GM23338 (cell line): Measurements from ENCODE around the gene ANKS1B. TPM values are rescaled to one million over a fixed set of nuclear protein-coding genes. Genes with fewer than 3 reads are reported as not detected.

Experiments
- ATAC-seq: fragments of 200-7000 bp; cut with Tn5 transposase; 3 replicates; pipeline ENCODE4 v1.9.1; 2020
- DNase-seq: peaks from one replicate; pipeline ENCODE4 v3.0.0-alpha.2; 2015; ENCODE audit warnings: low spot score
- H2AFZ ChIP-seq: fragments of 200-600 bp; sonication (generic); 2 replicates; pipeline ENCODE4 v1.8.0; 2016; ENCODE audit warnings: antibody characterized with exemption, mild to moderate bottlenecking, moderate library complexity
- H3F3A ChIP-seq: fragments of 200-600 bp; sonication (generic); replicated peaks from 2 replicates; pipeline ENCODE4 v1.8.0; 2017; ENCODE audit warnings: antibody characterized with exemption, mixed run types, low read depth
- H3K27ac ChIP-seq: fragments of 200-600 bp; sonication (generic); 2 replicates; pipeline ENCODE4 v1.6.1; 2016; ENCODE audit warnings: low read depth
- H3K27me3 ChIP-seq: fragments of 200-600 bp; sonication (generic); 2 replicates; pipeline ENCODE4 v1.8.0; 2016; ENCODE audit warnings: mild to moderate bottlenecking, mixed run types, moderate library complexity; ENCODE audit not compliant: insufficient read depth
- H3K36me3 ChIP-seq: fragments of 200-600 bp; sonication (generic); 2 replicates; pipeline ENCODE4 v1.8.0; 2016; ENCODE audit warnings: mild to moderate bottlenecking; ENCODE audit not compliant: insufficient read depth
- H3K4me1 ChIP-seq: fragments of 200-600 bp; sonication (generic); 2 replicates; pipeline ENCODE4 v1.8.0; 2016; ENCODE audit warnings: mild to moderate bottlenecking, moderate library complexity; ENCODE audit not compliant: insufficient read depth
- H3K4me2 ChIP-seq: fragments of 200-600 bp; sonication (generic); 2 replicates; pipeline ENCODE4 v1.7.1; 2017; ENCODE audit warnings: mixed run types
- H3K4me3 ChIP-seq: fragments of 200-600 bp; sonication (generic); 2 replicates; pipeline ENCODE4 v1.6.1; 2016; ENCODE audit warnings: mixed run types
- H3K79me2 ChIP-seq: fragments of 200-600 bp; sonication (generic); replicated peaks from 2 replicates; pipeline ENCODE4 v1.8.0; 2017; ENCODE audit warnings: mild to moderate bottlenecking; ENCODE audit not compliant: insufficient read depth
- H3K9me2 ChIP-seq: fragments of 200-600 bp; sonication (generic); 2 replicates; pipeline ENCODE4 v1.8.0; 2017; ENCODE audit not compliant: insufficient read depth
- H4K20me1 ChIP-seq: fragments of 200-600 bp; sonication (generic); replicated peaks from 2 replicates; pipeline ENCODE4 v1.8.0; 2017; ENCODE audit warnings: mild to moderate bottlenecking; ENCODE audit not compliant: insufficient read depth
- H3K27ac Mint-ChIP-seq: 2 replicates; pipeline ENCODE4 v1.8.0; 2020; ENCODE audit warnings: inconsistent platforms, mild to moderate bottlenecking, moderate library complexity, mixed read lengths
- H3K27me3 Mint-ChIP-seq: 3 replicates; pipeline ENCODE4 v1.8.0; 2022; ENCODE audit warnings: low read depth, mild to moderate bottlenecking, moderate library complexity, mixed read lengths, inconsistent platforms; ENCODE audit not compliant: insufficient read depth, poor library complexity
- H3K36me3 Mint-ChIP-seq: 3 replicates; pipeline ENCODE4 v1.8.0; 2021; ENCODE audit warnings: low read depth, mild to moderate bottlenecking, inconsistent platforms, moderate library complexity, mixed read lengths
- H3K4me1 Mint-ChIP-seq: 3 replicates; pipeline ENCODE4 v1.8.0; 2020; ENCODE audit warnings: mild to moderate bottlenecking, inconsistent platforms, mixed read lengths
- H3K4me3 Mint-ChIP-seq: 3 replicates; pipeline ENCODE4 v1.8.0; 2021; ENCODE audit warnings: moderate library complexity, mild to moderate bottlenecking, inconsistent platforms, mixed read lengths
- H3K9me3 Mint-ChIP-seq: 3 replicates; pipeline ENCODE4 v1.8.0; 2020; ENCODE audit warnings: moderate library complexity, mild to moderate bottlenecking, inconsistent platforms, mixed read lengths
- CREB1 ChIP-seq: fragments of 250-450 bp; sonication (Bioruptor Pico); IDR thresholded peaks from 2 replicates; pipeline ENCODE4 v1.5.0; 2020; ENCODE audit warnings: low read depth, mild to moderate bottlenecking, moderate library complexity
- CTCF ChIP-seq, 2 experiments: fragments of 200-600 bp in 1 of 2; sonication (generic) in 1 of 2; conservative IDR thresholded peaks; 2 replicates each; pipeline versions ENCODE4 v1.5.1 to v1.6.1; 2016 to 2017; ENCODE audit warnings: antibody characterized with exemption in 2 of 2, low read depth in 2 of 2, mild to moderate bottlenecking in 2 of 2, moderate library complexity in 1 of 2
- EZH2 ChIP-seq: fragments of 200-600 bp; sonication (generic); IDR thresholded peaks from one replicate; pipeline ENCODE4 v1.8.0; 2017; ENCODE audit warnings: antibody characterized with exemption, mild to moderate bottlenecking, low read depth; ENCODE audit not compliant: unreplicated experiment
- EZH2phosphoT487 ChIP-seq: fragments of 200-600 bp; sonication (generic); IDR thresholded peaks from one replicate; pipeline ENCODE4 v1.8.1; 2018; ENCODE audit warnings: antibody characterized with exemption; ENCODE audit not compliant: unreplicated experiment
- JUNB ChIP-seq: IDR thresholded peaks from one replicate; pipeline ENCODE4 v1.6.1; 2016; ENCODE audit warnings: antibody characterized with exemption; ENCODE audit not compliant: unreplicated experiment
- NANOG ChIP-seq: IDR thresholded peaks from 2 replicates; pipeline ENCODE4 v1.6.1; 2016; ENCODE audit warnings: antibody characterized with exemption, borderline replicate concordance
- POLR2AphosphoS5 ChIP-seq: IDR thresholded peaks from 2 replicates; pipeline ENCODE4 v1.6.1; 2016; ENCODE audit warnings: antibody characterized with exemption, low read depth
- STAT1 ChIP-seq: IDR thresholded peaks from one replicate; pipeline ENCODE4 v1.6.1; 2016; ENCODE audit warnings: antibody characterized with exemption; ENCODE audit not compliant: unreplicated experiment
- ZNF114 ChIP-seq: fragments of 250-450 bp; sonication (Bioruptor Pico); IDR thresholded peaks from 2 replicates; pipeline ENCODE4 v1.5.0; 2020; ENCODE audit warnings: mild to moderate bottlenecking, moderate library complexity
- ZNF331 ChIP-seq: fragments of 250-450 bp; sonication (Bioruptor Pico); IDR thresholded peaks from 2 replicates; pipeline ENCODE4 v1.5.0; 2020; ENCODE audit warnings: low read depth, mild to moderate bottlenecking, moderate library complexity
- polyA plus RNA-seq: library from polyadenylated mRNA; unstranded; fragments of >200 nt; fragmentation: Nextera tagmentation; extraction: Ambion mirVana; gene quantifications from 2 replicates; pipeline ENCODE4 v1.2.1, GENCODE V29; 2016
- total RNA-seq: library from RNA; depleted of rRNA; stranded (reverse); fragments of >200 nt; shearing (Covaris generic); gene quantifications from 2 replicates; pipeline ENCODE4 v1.2.3, GENCODE V29; 2014
- TF ChIP-seq, protein P1 (sequence below): IDR thresholded peaks from 2 replicates; pipeline ENCODE4 v1.6.1; 2016; ENCODE audit warnings: antibody characterized with exemption
- TF ChIP-seq, protein P2 (sequence below): fragments of 250-450 bp; sonication (Bioruptor Pico); IDR thresholded peaks from 2 replicates; pipeline ENCODE4 v1.5.0; 2020; ENCODE audit warnings: mild to moderate bottlenecking, moderate library complexity
- TF ChIP-seq, protein P3 (sequence below): IDR thresholded peaks from one replicate; pipeline ENCODE4 v1.6.1; 2018; ENCODE audit warnings: antibody characterized with exemption; ENCODE audit not compliant: unreplicated experiment

The ANKS1B gene
- total and polyA plus RNA-seq, 2 experiments from 2014 or later: 4.3 to 5.8 TPM

- Histone ChIP-seq H3K79me2 (no peaks in the 10 kb centered on the region), H3K27me3 (no peaks in the 10 kb centered on the region), H3K4me3 (no peak overlapping the region), H4K20me1 (no peaks in the 10 kb centered on the region), H3K27ac (no peak overlapping the region), H3K4me1 (no peaks in the 10 kb centered on the region), H3F3A (no peaks in the 10 kb centered on the region), H3K4me2 (no peak overlapping the region), H3K36me3 (no peaks in the 10 kb centered on the region; the same call in 1 of the 2 replicates), H3K9me2 (no peaks in the 10 kb centered on the region), H2AFZ (no peak overlapping the region)
- TF ChIP-seq, protein P1, sequence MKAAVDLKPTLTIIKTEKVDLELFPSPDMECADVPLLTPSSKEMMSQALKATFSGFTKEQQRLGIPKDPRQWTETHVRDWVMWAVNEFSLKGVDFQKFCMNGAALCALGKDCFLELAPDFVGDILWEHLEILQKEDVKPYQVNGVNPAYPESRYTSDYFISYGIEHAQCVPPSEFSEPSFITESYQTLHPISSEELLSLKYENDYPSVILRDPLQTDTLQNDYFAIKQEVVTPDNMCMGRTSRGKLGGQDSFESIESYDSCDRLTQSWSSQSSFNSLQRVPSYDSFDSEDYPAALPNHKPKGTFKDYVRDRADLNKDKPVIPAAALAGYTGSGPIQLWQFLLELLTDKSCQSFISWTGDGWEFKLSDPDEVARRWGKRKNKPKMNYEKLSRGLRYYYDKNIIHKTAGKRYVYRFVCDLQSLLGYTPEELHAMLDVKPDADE: no peak
- TF ChIP-seq JUNB (no peak), CREB1 (no peak), NANOG (no peak), ZNF331 (CRISPR knock-in tag) (no peak), STAT1 (no peak), CTCF (conservative IDR thresholded peaks at IDR 0.05; ENCODE audit: low read depth in 2 of 2) (no peak), ZNF114 (CRISPR knock-in tag) (no peak), EZH2 (no peak), EZH2phosphoT487 (no peak), POLR2AphosphoS5 (no peak)
- TF ChIP-seq, protein P2, sequence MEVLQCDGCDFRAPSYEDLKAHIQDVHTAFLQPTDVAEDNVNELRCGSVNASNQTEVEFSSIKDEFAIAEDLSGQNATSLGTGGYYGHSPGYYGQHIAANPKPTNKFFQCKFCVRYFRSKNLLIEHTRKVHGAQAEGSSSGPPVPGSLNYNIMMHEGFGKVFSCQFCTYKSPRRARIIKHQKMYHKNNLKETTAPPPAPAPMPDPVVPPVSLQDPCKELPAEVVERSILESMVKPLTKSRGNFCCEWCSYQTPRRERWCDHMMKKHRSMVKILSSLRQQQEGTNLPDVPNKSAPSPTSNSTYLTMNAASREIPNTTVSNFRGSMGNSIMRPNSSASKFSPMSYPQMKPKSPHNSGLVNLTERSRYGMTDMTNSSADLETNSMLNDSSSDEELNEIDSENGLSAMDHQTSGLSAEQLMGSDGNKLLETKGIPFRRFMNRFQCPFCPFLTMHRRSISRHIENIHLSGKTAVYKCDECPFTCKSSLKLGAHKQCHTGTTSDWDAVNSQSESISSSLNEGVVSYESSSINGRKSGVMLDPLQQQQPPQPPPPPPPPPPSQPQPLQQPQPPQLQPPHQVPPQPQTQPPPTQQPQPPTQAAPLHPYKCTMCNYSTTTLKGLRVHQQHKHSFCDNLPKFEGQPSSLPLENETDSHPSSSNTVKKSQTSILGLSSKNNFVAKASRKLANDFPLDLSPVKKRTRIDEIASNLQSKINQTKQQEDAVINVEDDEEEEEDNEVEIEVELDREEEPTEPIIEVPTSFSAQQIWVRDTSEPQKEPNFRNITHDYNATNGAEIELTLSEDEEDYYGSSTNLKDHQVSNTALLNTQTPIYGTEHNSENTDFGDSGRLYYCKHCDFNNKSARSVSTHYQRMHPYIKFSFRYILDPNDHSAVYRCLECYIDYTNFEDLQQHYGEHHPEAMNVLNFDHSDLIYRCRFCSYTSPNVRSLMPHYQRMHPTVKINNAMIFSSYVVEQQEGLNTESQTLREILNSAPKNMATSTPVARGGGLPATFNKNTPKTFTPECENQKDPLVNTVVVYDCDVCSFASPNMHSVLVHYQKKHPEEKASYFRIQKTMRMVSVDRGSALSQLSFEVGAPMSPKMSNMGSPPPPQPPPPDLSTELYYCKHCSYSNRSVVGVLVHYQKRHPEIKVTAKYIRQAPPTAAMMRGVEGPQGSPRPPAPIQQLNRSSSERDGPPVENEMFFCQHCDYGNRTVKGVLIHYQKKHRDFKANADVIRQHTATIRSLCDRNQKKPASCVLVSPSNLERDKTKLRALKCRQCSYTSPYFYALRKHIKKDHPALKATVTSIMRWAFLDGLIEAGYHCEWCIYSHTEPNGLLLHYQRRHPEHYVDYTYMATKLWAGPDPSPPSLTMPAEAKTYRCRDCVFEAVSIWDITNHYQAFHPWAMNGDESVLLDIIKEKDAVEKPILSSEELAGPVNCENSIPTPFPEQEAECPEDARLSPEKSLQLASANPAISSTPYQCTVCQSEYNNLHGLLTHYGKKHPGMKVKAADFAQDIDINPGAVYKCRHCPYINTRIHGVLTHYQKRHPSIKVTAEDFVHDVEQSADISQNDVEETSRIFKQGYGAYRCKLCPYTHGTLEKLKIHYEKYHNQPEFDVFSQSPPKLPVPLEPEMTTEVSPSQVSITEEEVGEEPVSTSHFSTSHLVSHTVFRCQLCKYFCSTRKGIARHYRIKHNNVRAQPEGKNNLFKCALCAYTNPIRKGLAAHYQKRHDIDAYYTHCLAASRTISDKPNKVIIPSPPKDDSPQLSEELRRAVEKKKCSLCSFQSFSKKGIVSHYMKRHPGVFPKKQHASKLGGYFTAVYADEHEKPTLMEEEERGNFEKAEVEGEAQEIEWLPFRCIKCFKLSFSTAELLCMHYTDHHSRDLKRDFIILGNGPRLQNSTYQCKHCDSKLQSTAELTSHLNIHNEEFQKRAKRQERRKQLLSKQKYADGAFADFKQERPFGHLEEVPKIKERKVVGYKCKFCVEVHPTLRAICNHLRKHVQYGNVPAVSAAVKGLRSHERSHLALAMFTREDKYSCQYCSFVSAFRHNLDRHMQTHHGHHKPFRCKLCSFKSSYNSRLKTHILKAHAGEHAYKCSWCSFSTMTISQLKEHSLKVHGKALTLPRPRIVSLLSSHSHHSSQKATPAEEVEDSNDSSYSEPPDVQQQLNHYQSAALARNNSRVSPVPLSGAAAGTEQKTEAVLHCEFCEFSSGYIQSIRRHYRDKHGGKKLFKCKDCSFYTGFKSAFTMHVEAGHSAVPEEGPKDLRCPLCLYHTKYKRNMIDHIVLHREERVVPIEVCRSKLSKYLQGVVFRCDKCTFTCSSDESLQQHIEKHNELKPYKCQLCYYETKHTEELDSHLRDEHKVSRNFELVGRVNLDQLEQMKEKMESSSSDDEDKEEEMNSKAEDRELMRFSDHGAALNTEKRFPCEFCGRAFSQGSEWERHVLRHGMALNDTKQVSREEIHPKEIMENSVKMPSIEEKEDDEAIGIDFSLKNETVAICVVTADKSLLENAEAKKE: no peak
- TF ChIP-seq, protein P3, sequence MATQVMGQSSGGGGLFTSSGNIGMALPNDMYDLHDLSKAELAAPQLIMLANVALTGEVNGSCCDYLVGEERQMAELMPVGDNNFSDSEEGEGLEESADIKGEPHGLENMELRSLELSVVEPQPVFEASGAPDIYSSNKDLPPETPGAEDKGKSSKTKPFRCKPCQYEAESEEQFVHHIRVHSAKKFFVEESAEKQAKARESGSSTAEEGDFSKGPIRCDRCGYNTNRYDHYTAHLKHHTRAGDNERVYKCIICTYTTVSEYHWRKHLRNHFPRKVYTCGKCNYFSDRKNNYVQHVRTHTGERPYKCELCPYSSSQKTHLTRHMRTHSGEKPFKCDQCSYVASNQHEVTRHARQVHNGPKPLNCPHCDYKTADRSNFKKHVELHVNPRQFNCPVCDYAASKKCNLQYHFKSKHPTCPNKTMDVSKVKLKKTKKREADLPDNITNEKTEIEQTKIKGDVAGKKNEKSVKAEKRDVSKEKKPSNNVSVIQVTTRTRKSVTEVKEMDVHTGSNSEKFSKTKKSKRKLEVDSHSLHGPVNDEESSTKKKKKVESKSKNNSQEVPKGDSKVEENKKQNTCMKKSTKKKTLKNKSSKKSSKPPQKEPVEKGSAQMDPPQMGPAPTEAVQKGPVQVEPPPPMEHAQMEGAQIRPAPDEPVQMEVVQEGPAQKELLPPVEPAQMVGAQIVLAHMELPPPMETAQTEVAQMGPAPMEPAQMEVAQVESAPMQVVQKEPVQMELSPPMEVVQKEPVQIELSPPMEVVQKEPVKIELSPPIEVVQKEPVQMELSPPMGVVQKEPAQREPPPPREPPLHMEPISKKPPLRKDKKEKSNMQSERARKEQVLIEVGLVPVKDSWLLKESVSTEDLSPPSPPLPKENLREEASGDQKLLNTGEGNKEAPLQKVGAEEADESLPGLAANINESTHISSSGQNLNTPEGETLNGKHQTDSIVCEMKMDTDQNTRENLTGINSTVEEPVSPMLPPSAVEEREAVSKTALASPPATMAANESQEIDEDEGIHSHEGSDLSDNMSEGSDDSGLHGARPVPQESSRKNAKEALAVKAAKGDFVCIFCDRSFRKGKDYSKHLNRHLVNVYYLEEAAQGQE: no peak
- ATAC-seq: no peak
- H3K36me3 Mint-ChIP-seq: peaks cover 3% of the 10 kb centered on the region; the same call in 2 of the 3 replicates
- H3K27me3 Mint-ChIP-seq: no peaks in the 10 kb centered on the region
- H3K4me3 Mint-ChIP-seq: no peak overlapping the region
- H3K4me1 Mint-ChIP-seq: no peaks in the 10 kb centered on the region
- H3K9me3 Mint-ChIP-seq: no peaks in the 10 kb centered on the region
- H3K27ac Mint-ChIP-seq: no peak overlapping the region
- DNase-seq: no peak
These were observed 1254.3 kb downstream of the ANKS1B start for GRCh38 chr12:98730412-98730811.
